NCI-H2107 treated with DMSO at 0.1 percent for 48 hours (cell line): Measurements from ENCODE around the gene EIF4E3.

Experiments used
- DNase-seq: peaks from one replicate; lab custom pipeline; 2025; ENCODE audit not compliant: unreplicated experiment; lab: John Stamatoyannopoulos, UW

Gene EIF4E3

GRCh38 chr3:71723452-71724170, 1.6 kb downstream of the EIF4E3 start:
- peak; percentile 19 for DNase-seq

GRCh38 chr3:71722693-71723092, 2.5 kb downstream of the EIF4E3 start:
- no peak for DNase-seq

- DNase-seq = no peak
Observed at GRCh38 chr3:71721651-71722157, 3.5 kb downstream of the EIF4E3 start.

DNA sequence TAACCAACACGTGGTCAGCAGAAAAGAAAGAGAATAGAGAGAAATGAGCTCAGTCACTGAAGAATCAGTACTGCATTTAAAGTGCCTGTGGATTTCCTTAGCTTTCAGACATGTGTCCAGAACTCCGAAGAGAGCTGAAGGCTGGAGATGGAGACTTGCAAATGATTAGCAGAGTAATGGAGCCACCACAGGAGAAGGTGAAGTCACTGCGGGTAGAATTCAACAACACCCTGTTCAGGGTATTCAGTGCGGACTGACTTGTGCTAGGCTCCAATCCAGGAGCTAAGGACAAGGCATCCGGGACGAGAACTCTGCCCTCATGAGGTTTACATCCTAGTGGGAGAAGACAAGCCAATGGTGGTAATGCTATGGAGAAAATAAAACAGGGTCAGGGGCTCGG, 4.2 kb downstream of the EIF4E3 start:
- no peak for DNase-seq

DNA sequence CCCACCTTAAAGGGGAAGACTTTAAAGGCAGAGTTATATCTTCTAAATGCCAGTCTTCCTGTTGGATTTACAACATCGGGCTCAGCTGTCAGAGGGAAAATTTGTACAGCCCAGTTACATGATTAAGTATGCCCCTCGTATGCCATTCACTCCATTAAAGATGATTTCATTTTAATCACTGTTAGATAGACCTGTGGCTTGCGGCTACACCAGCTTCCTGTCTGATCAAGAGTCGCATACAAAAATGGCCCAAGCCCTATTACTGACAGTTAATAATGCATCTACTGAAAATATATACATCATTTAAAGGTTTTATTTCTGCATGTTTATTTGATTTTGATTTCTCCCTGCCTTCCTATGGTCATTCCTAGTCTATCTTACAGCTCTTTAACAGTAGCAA, 7.1 kb downstream of the EIF4E3 start:
- no peak for DNase-seq

GRCh38 chr3:71714595-71714994, 10.6 kb downstream of the EIF4E3 start:
- peak; percentile 25 for DNase-seq

GRCh38 chr3:71713041-71713440, 12.2 kb downstream of the EIF4E3 start:
- DNase-seq = peak; percentile 91

GRCh38 chr3:71710906-71711494, 14.2 kb downstream of the EIF4E3 start:
- peak; percentile 5 for DNase-seq

- DNase-seq = no peak
Observed at GRCh38 chr3:71709908-71710511, 15.2 kb downstream of the EIF4E3 start.

GRCh38 chr3:71708476-71709105, 16.6 kb downstream of the EIF4E3 start:
- no peak for DNase-seq

- DNase-seq = no peak
Observed at GRCh38 chr3:71707595-71707994, 17.6 kb downstream of the EIF4E3 start.

DNA sequence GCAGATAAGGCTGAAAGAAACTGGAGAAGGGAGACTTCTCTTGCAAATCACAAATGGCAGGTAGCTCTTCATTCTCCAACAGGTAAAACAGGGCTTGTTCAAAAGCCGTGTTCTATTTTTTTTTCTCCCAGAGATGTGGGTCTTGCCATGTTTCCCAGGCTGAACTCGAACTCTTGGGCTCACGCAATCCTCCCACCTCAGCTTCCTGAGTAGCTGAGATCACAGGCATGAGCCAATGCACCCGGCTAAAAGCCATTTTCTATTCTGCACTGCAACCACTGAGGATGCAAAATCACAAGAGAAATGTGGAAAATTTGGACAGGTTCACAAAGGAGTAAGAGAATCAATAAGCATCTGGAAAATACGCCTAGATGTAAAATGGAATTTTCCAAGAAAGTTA, 19.5 kb downstream of the EIF4E3 start:
- DNase-seq = no peak

DNA sequence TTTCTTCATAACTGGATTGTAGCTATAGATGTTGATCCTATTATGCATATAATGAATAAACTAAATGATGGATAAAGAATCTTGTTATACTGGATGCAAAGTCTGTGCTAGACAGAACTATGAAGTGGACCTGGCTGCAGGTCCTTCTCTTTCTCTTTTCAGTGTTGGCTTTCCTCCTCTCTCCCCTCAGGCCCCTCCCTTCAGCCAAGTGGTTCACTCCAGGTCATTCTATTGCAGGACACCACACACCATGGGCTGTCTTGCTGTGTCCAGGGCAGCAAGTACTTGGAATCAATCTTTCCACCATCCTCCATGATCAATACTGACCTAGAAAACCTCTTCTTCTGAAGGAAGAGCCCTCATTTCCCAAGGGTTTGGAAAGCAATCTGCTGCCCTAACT, 20.3 kb downstream of the EIF4E3 start:
- DNase-seq = no peak

DNA sequence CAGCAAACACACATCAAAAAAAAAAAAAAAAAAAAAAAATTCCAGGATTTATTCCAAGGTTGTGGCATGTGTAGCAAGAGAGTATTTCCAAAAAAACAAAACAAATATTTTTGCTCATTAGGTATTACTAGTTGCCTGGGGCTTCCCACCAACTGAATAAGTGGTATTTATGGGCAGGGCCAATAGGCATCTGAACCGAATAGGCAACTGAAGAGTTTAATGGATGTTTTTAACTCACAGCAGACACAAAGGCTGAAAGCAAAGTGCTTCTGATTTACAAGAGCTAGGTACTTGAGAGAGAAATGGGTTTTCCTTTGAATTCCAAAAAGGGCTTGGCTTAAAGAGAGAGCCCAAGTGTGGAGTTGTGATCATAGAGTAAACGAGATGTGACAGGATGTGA, 21.4 kb downstream of the EIF4E3 start:
- DNase-seq = peak; percentile 87

GRCh38 chr3:71702131-71703024, 22.8 kb downstream of the EIF4E3 start:
- no peak for DNase-seq

- no peak for DNase-seq
Observed at GRCh38 chr3:71701251-71701762, 23.9 kb downstream of the EIF4E3 start.

GRCh38 chr3:71695000-71695482, 30.2 kb downstream of the EIF4E3 start:
- DNase-seq = no peak

DNA sequence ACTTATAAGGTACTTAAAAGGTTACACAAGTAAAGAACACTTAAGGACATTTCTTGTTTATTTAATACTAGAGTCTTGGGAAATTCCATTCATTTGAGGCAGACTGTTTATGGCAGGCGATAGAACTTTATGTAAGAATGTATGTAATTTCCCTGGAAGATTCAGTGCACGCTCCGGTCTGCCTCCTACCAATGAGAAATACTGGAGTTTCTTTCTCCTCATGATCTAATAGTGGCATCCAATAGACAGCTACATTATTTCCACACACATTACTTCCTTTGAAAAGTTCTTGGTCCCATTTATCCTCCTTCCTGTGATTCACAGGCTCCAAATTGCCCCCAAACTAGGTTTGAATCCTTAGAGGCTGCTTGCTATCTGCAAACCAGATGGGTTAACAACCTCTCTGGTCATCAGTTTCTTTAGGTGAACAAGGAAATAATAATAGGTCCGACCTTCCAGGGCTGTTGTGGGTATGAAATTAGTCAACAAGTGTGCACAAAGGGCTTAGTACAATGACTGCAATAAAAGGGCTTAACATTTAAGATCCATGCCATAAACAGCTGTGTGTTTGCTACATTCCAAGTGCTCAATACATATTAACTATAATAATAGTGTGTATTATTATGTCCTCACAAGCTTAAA, 30.7 kb downstream of the EIF4E3 start:
- no peak for DNase-seq

DNA sequence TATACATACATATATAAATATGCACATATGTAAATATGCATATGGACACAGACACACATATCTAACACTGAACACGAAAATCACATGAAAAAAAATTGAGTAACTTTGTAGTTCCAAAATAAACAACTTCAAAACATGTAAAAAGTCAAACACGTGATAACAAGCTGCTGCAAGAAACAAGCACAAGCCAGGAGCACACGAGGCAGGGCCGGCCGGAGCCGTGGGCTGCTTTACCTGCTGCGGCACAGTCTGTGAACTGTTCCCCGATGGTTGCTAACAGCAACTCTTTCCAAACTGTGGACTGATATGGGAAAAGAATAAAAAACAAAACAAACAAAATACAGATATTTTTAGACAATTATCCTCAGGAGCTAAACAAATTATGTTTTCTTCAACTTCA, 31.6 kb downstream of the EIF4E3 start:
- DNase-seq = no peak

- no peak for DNase-seq
Observed at GRCh38 chr3:71692139-71692538, 33.1 kb downstream of the EIF4E3 start.
